Prostate gland (tissue), 2 donors: ENCODE results near the gene CNTNAP2.

Source experiments
- POLR2A ChIP-seq: fragments of 450-650 bp; IDR thresholded peaks from one replicate; pipeline ENCODE4 v1.6.1; 2016; ENCODE audit warnings: antibody characterized with exemption, mild to moderate bottlenecking
- POLR2AphosphoS5 ChIP-seq: sonication (generic); formaldehyde crosslinking; IDR thresholded peaks from one replicate; pipeline ENCODE4 v1.6.1; 2017; ENCODE audit warnings: antibody characterized with exemption
- TF ChIP-seq, protein P1 (sequence below), 4 experiments: fragments of 200-600 bp in 2 of 4; fragments of 450-650 bp in 2 of 4; sonication (generic) in 2 of 4; IDR thresholded peaks; 1 replicate in 3 of 4; 2 replicates in 1 of 4; pipeline ENCODE4 v1.5.1; 2016 to 2019; ENCODE audit warnings: antibody characterized with exemption in 4 of 4, mild to moderate bottlenecking in 2 of 4, moderate library complexity in 2 of 4

GRCh38 chr7:146235195-146235594 is 118.6 kb downstream of the CNTNAP2 start:
- TF ChIP-seq, protein P1, sequence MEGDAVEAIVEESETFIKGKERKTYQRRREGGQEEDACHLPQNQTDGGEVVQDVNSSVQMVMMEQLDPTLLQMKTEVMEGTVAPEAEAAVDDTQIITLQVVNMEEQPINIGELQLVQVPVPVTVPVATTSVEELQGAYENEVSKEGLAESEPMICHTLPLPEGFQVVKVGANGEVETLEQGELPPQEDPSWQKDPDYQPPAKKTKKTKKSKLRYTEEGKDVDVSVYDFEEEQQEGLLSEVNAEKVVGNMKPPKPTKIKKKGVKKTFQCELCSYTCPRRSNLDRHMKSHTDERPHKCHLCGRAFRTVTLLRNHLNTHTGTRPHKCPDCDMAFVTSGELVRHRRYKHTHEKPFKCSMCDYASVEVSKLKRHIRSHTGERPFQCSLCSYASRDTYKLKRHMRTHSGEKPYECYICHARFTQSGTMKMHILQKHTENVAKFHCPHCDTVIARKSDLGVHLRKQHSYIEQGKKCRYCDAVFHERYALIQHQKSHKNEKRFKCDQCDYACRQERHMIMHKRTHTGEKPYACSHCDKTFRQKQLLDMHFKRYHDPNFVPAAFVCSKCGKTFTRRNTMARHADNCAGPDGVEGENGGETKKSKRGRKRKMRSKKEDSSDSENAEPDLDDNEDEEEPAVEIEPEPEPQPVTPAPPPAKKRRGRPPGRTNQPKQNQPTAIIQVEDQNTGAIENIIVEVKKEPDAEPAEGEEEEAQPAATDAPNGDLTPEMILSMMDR (IDR thresholded peaks at IDR 0.05): no peak
- TF ChIP-seq POLR2A: no peak
- no peak for TF ChIP-seq POLR2AphosphoS5
